Measurements from ENCODE around the gene F2. TPM values are rescaled to one million over a fixed set of nuclear protein-coding genes. Genes with fewer than 3 reads are reported as not detected.

F2 gene
- total RNA-seq, 6 donors from 2014 or later: 0.37 to 0.40 TPM; not detected in 4

GRCh38 chr11:46695345-46696211 lies 23.4 kb upstream of the F2 start:
- TF ChIP-seq POLR2AphosphoS5 (IDR thresholded peaks at IDR 0.05): no peak
- no peak for TF ChIP-seq EP300 (IDR thresholded peaks at IDR 0.05)
- TF ChIP-seq POLR2A (IDR thresholded peaks at IDR 0.05): no peak
- TF ChIP-seq CTCF (IDR thresholded peaks at IDR 0.05): no peak
- 94 to 97% methylated on average over 7 to 12 of the region's 12 CpGs for WGBS, 2 donors
- peaks cover 22 to 37% (median 34%) of the 10 kb centered on the region in 4 donors for H3K4me1 ChIP-seq
- no peak for ATAC-seq (ENCODE audit: low FRiP score in 2 of 2)
- no peak overlapping the region for H3K4me3 ChIP-seq
- no peaks in the 10 kb centered on the region for H3K9me3 ChIP-seq
- no peaks in the 10 kb centered on the region for H3K27me3 ChIP-seq
- H3K27ac ChIP-seq: no peak overlapping the region
- peaks cover 15 to 57% (median 46%) of the 10 kb centered on the region in 4 donors for H3K36me3 ChIP-seq
- no peak for DNase-seq

- whole genome bisulfite sequencing, 2 donors: 87 to 92% methylated on average over 9 to 11 of the region's 11 CpGs
- no peak for ATAC-seq (ENCODE audit: low FRiP score in 2 of 2)
- Histone ChIP-seq H3K4me3 (no peak overlapping the region), H3K27ac (no peak overlapping the region), H3K9me3 (no peaks in the 10 kb centered on the region), H3K4me1 (peaks cover 22 to 37% (median 34%) of the 10 kb centered on the region in 4 donors), H3K36me3 (peaks cover 15 to 52% (median 44%) of the 10 kb centered on the region in 4 donors), H3K27me3 (no peaks in the 10 kb centered on the region)
- DNase-seq: no peak
- TF ChIP-seq POLR2AphosphoS5 (IDR thresholded peaks at IDR 0.05) (no peak), CTCF (IDR thresholded peaks at IDR 0.05) (no peak), EP300 (IDR thresholded peaks at IDR 0.05) (no peak), POLR2A (IDR thresholded peaks at IDR 0.05) (no peak)
Measured at GRCh38 chr11:46696212-46696558, 22.8 kb upstream of the F2 start.

- TF ChIP-seq POLR2A (IDR thresholded peaks at IDR 0.05): no peak
- TF ChIP-seq EP300 (IDR thresholded peaks at IDR 0.05): no peak
- TF ChIP-seq POLR2AphosphoS5 (IDR thresholded peaks at IDR 0.05): no peak
- no peak for TF ChIP-seq CTCF (IDR thresholded peaks at IDR 0.05)
- no peaks in the 10 kb centered on the region for H3K9me3 ChIP-seq
- H3K4me3 ChIP-seq: no peak overlapping the region
- DNase-seq (no peak), ATAC-seq (ENCODE audit: low FRiP score in 2 of 2) (no peak)
- peaks cover 31 to 48% (median 44%) of the 10 kb centered on the region in 4 donors for H3K4me1 ChIP-seq
- H3K27me3 ChIP-seq: no peaks in the 10 kb centered on the region
- H3K27ac ChIP-seq: no peak overlapping the region
- peaks cover 15 to 42% (median 36%) of the 10 kb centered on the region in 4 donors for H3K36me3 ChIP-seq
- 65 to 87% methylated on average over 3 of the region's 3 CpGs for WGBS, 2 donors
Measured at GRCh38 chr11:46697303-46697702, 21.7 kb upstream of the F2 start.

- Histone ChIP-seq H3K4me3 (no peak overlapping the region), H3K36me3 (peaks cover 15 to 42% (median 34%) of the 10 kb centered on the region in 4 donors), H3K27ac (no peak overlapping the region), H3K4me1 (peaks cover 31 to 53% (median 47%) of the 10 kb centered on the region in 4 donors), H3K9me3 (no peaks in the 10 kb centered on the region), H3K27me3 (no peaks in the 10 kb centered on the region)
- TF ChIP-seq CTCF (IDR thresholded peaks at IDR 0.05): no peak
- TF ChIP-seq EP300 (IDR thresholded peaks at IDR 0.05): no peak
- no peak for TF ChIP-seq POLR2A (IDR thresholded peaks at IDR 0.05)
- no peak for TF ChIP-seq POLR2AphosphoS5 (IDR thresholded peaks at IDR 0.05)
- 34 to 66% methylated on average over 2 of the region's 2 CpGs for WGBS, 2 donors
- no peak for DNase-seq
- ATAC-seq (ENCODE audit: low FRiP score in 2 of 2): no peak
Measured at GRCh38 chr11:46697723-46698122, 21.3 kb upstream of the F2 start.
